Activated B cell treated with CpG ODN at 0.5 μM for 24 hours (primary cell): ENCODE data around the gene C10orf95. TPM values are rescaled to one million over a fixed set of nuclear protein-coding genes. Genes with fewer than 3 reads are reported as not detected.

Experiments
- ATAC-seq: fragments of 200-7000 bp; cut with Tn5 transposase; one replicate; pipeline ENCODE4 v1.10.0; 2021; ENCODE audit warnings: low read depth, mild to moderate bottlenecking, moderate library complexity
- CTCF ChIA-PET: fragments of 350-600 bp; sonication (Branson Sonifier 250); formaldehyde crosslinking; loops from one replicate; lab custom pipeline; 2021; ENCODE audit warnings: antibody characterized with exemption; lab: Charles Lee
- POLR2A ChIA-PET: fragments of 350-600 bp; sonication (Branson Sonifier 250); formaldehyde crosslinking; loops from one replicate; lab custom pipeline; 2021; ENCODE audit warnings: antibody characterized with exemption; lab: Charles Lee
- DNase-seq: peaks from one replicate; pipeline ENCODE4 v3.0.0; 2022
- H3K27ac Mint-ChIP-seq: one replicate; pipeline ENCODE4 v1.8.0; 2020; ENCODE audit warnings: mixed read lengths
- H3K27me3 Mint-ChIP-seq: one replicate; pipeline ENCODE4 v1.8.0; 2021; ENCODE audit warnings: mixed read lengths
- H3K36me3 Mint-ChIP-seq: one replicate; pipeline ENCODE4 v1.8.0; 2021; ENCODE audit warnings: low read depth, mixed read lengths
- H3K4me1 Mint-ChIP-seq: one replicate; pipeline ENCODE4 v1.8.0; 2021; ENCODE audit warnings: mixed read lengths
- H3K4me3 Mint-ChIP-seq: one replicate; pipeline ENCODE4 v1.8.0; 2020; ENCODE audit warnings: mild to moderate bottlenecking, mixed read lengths
- H3K9me3 Mint-ChIP-seq: one replicate; pipeline ENCODE4 v1.8.0; 2020; ENCODE audit warnings: mixed read lengths
- intact Hi-C: fragments of 100-400 bp; cut with micrococcal nuclease; formaldehyde crosslinking; loops from one replicate; pipeline ENCODE4 v1.15.1; 2024
- total RNA-seq: library from RNA; stranded (reverse); gene quantifications from 2 replicates; pipeline ENCODE4 v1.2.3, GENCODE V29; 2022
- TF ChIP-seq, protein P1 (sequence below): fragments of 200-600 bp; IDR thresholded peaks from one replicate; pipeline ENCODE4 v1.8.0; 2022; ENCODE audit warnings: antibody characterized with exemption, mild to moderate bottlenecking

The C10orf95 gene
- total RNA-seq, 1 donor from 2014 or later: 0.35 TPM

DNA sequence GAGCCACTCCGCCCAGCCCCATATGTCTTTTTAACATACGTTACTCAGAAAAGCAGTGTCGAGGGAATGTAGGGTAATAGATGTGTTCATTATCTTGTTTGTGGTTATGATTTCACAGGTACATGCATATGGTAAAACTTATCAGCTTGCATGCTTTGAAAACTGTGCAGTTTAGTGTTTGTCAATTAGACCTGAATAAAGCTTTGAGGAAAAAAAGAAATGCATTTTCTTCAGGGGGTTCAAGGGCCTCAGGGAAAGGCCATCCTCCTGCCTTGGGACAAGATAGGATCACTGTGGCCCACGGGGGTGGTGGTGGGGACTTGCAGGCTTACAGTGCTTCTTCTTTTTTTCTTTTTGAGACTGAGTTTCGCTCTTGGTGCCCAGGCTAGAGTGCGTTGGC, 16.0 kb upstream of the C10orf95 start:
- Mint-ChIP-seq H3K27ac (no peak overlapping the region), H3K36me3 (no peaks in the 10 kb centered on the region), H3K4me3 (no peak overlapping the region), H3K27me3 (no peaks in the 10 kb centered on the region), H3K9me3 (no peaks in the 10 kb centered on the region), H3K4me1 (peaks cover 11% of the 10 kb centered on the region)
- DNase-seq: no peak
- POLR2A ChIA-PET: no interaction called here
- TF ChIP-seq, protein P1, sequence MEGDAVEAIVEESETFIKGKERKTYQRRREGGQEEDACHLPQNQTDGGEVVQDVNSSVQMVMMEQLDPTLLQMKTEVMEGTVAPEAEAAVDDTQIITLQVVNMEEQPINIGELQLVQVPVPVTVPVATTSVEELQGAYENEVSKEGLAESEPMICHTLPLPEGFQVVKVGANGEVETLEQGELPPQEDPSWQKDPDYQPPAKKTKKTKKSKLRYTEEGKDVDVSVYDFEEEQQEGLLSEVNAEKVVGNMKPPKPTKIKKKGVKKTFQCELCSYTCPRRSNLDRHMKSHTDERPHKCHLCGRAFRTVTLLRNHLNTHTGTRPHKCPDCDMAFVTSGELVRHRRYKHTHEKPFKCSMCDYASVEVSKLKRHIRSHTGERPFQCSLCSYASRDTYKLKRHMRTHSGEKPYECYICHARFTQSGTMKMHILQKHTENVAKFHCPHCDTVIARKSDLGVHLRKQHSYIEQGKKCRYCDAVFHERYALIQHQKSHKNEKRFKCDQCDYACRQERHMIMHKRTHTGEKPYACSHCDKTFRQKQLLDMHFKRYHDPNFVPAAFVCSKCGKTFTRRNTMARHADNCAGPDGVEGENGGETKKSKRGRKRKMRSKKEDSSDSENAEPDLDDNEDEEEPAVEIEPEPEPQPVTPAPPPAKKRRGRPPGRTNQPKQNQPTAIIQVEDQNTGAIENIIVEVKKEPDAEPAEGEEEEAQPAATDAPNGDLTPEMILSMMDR: no peak
- no peak for ATAC-seq
- CTCF ChIA-PET: no interaction called here
- intact Hi-C loops: no loop called here

DNA sequence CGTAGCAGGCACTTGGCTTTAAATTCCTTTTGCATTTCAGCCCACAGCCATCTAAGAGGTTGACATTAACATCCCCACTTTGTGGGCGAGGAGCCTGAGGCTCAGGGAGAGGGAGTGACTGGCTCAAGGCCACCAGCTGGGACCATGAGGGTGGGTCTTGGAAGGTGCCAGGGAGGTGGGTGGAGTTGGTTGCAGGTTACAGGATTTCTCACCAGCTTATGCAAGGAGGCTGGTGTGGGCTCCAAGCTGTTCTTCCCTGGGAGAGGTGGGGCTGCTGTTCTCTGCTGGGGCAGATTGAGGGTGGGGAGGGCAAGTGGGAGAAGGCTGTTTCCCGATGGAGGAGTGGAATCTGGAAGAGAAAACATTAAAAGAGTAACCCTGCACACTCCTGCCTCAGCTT, 14.1 kb upstream of the C10orf95 start:
- H3K9me3 Mint-ChIP-seq: no peaks in the 10 kb centered on the region
- ATAC-seq (no peak), DNase-seq (no peak)
- POLR2A ChIA-PET: no interaction called here
- intact Hi-C loops: no loop called here
- H3K36me3 Mint-ChIP-seq: no peaks in the 10 kb centered on the region
- TF ChIP-seq, protein P1: no peak
- CTCF ChIA-PET: interaction anchor here (0.9 kb wide), 1 partner anchor 71 kb away, joined by 4 read pairs; no protein-coding TSS in a partner anchor
- H3K4me3 Mint-ChIP-seq: no peak overlapping the region
- no peaks in the 10 kb centered on the region for H3K27me3 Mint-ChIP-seq
- H3K4me1 Mint-ChIP-seq: peaks cover 29% of the 10 kb centered on the region
- H3K27ac Mint-ChIP-seq: no peak overlapping the region

DNA sequence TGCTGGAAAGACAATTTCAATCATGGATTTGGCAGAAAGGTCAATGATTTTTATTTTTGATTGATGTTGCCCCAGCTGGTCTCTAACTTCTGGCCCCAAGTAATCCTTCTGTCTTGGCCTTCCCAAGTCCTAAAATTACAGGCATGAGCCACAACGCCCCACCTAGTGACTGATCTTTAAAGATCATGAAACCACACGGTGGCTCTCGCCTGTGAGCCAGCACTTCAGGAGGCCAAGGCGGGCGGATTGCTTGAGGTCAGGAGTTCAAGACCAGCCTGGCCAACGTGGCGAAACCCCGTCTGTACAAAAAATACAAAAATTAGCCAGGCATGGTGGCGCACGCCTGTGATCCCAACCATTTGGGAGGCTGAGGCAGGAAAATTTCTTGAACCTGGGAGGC, 12.6 kb upstream of the C10orf95 start:
- DNase-seq: no peak
- POLR2A ChIA-PET: interaction anchor here (1.3 kb wide), 1 partner anchor 38 kb away, joined by 4 read pairs; the partner anchor contains the start of gene ACTR1A
- Mint-ChIP-seq H3K4me3 (no peak overlapping the region), H3K9me3 (no peaks in the 10 kb centered on the region), H3K27me3 (no peaks in the 10 kb centered on the region), H3K27ac (no peak overlapping the region), H3K36me3 (no peaks in the 10 kb centered on the region), H3K4me1 (peaks cover 31% of the 10 kb centered on the region)
- no peak for ATAC-seq
- intact Hi-C loops: no loop called here
- CTCF ChIA-PET: no interaction called here
- TF ChIP-seq, protein P1: no peak

DNA sequence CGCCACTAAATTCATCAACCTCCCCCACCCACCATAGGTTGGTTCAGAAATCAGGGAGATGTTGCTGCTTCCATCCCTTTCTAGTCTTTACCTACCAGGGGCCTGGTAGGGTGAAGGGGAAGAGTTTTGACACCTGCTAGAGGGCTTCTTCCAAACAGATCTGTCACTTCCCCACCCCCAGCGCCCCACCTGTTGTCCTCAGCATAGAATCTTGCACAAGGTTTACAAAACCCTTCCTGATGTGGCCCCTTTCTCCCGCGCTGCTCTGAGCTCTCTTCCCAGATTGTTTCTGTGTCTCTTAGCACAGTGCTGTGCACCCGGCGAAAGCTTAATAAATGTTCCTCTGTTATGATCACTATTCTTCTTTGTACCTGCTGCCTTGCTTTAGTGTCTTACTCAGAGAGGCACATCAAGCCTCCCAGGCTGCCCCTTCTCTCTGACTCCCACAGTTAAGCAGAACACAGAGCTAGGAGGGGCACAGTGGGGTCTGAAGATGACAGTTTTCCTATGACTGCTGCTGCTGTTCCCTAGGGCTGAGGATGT, 11.2 kb upstream of the C10orf95 start:
- H3K27ac Mint-ChIP-seq: no peak overlapping the region

More for the DNA sequence above, 11.2 kb upstream of the C10orf95 start:
- ChIA-PET POLR2A (interaction anchor here (0.8 to 4.3 kb wide), 10 partner anchors 12 to 231 kb away, joined by 3 to 51 read pairs (median 8); partner anchors contain the start of genes ACTR1A, C10orf95, CUEDC2 and FBXL15), CTCF (interaction anchor here (1.5 to 1.9 kb wide), 3 partner anchors 40 to 232 kb away, joined by 5 to 8 read pairs (median 7); no protein-coding TSS in a partner anchor)
- Mint-ChIP-seq H3K4me1 (peaks cover 31% of the 10 kb centered on the region), H3K9me3 (no peaks in the 10 kb centered on the region), H3K27me3 (no peaks in the 10 kb centered on the region), H3K36me3 (no peaks in the 10 kb centered on the region), H3K4me3 (peak overlapping the region; percentile 29)
- TF ChIP-seq, protein P1: no peak
- intact Hi-C loops: no loop called here
- ATAC-seq (no peak), DNase-seq (no peak)
